MCF 10A (cell line): ENCODE data around the gene ANKRD28. TPM values are rescaled to one million over a fixed set of nuclear protein-coding genes. Genes with fewer than 3 reads are reported as not detected.

Source experiments
- microRNA-seq: library from miRNA; unstranded; fragments of <30 nt; microRNA quantifications from one replicate; pipeline ENCODE4 v1.2.0, GENCODE V29; 2022
- total RNA-seq: library from RNA; stranded (reverse); gene quantifications from 2 replicates; pipeline ENCODE4 v1.2.3, GENCODE V29; 2022

Gene ANKRD28
- total RNA-seq, 1 experiment from 2014 or later: 79.0 TPM

Small RNAs within 50 kb of the gene (microRNA-seq; reads per million reads assigned to microRNA genes)
- gene MIR3134: not detected

Other genes with a start within 250 kb of the ANKRD28 start
- gene HACL1, start 196.4 kb downstream of the ANKRD28 start, total RNA-seq: 19.6 and 21.0 TPM in 2 replicates
- 5.9 and 7.2 TPM in 2 replicates for gene BTD, start 196.2 kb downstream of the ANKRD28 start, total RNA-seq